Dermis blood vessel endothelial cell (primary cell): Measurements from ENCODE around the gene APOA1. TPM values are rescaled to one million over a fixed set of nuclear protein-coding genes. Genes with fewer than 3 reads are reported as not detected.
"Not testable (repeated sequence)": the region's sequence is repeated elsewhere in the genome, so short reads cannot be mapped to it uniquely, and the experiment has no call there.

Source experiments
- DNase-seq: peaks from one replicate; pipeline ENCODE4 v3.0.0; 2010
- total RNA-seq: library from RNA; depleted of rRNA; stranded (reverse); fragments of >200 nt; gene quantifications from 2 replicates; pipeline ENCODE4 v1.2.3, GENCODE V29; 2014

The APOA1 gene
- total RNA-seq, 1 donor from 2014 or later = 0.17 TPM

GRCh38 chr11:116813170-116813569 lies 24.3 kb downstream of the APOA1 start:
- no peak for DNase-seq

- no peak for DNase-seq
These were observed 25.3 kb downstream of the APOA1 start for GRCh38 chr11:116812109-116812508.

- DNase-seq = no peak
These were observed 26.2 kb downstream of the APOA1 start for GRCh38 chr11:116811194-116811593.

GRCh38 chr11:116808262-116809175 lies 28.9 kb downstream of the APOA1 start:
- DNase-seq = no peak

- no peak for DNase-seq
These were observed 29.7 kb downstream of the APOA1 start for GRCh38 chr11:116807601-116808261.

GRCh38 chr11:116804001-116804400 lies 33.4 kb downstream of the APOA1 start:
- DNase-seq = no peak

GRCh38 chr11:116801662-116802061 lies 35.8 kb downstream of the APOA1 start:
- DNase-seq = not testable (repeated sequence)

- no peak for DNase-seq
These were observed 36.8 kb downstream of the APOA1 start for GRCh38 chr11:116800610-116801009.

- DNase-seq = no peak
These were observed 39.1 kb downstream of the APOA1 start for GRCh38 chr11:116798368-116798767.

- DNase-seq = no peak
These were observed 39.6 kb downstream of the APOA1 start for GRCh38 chr11:116797816-116798215.

- DNase-seq = no peak
These were observed 40.9 kb downstream of the APOA1 start for GRCh38 chr11:116796548-116796947.

- no peak for DNase-seq
These were observed 42.6 kb downstream of the APOA1 start for GRCh38 chr11:116794851-116795250.

- DNase-seq = no peak
These were observed 43.7 kb downstream of the APOA1 start for GRCh38 chr11:116793772-116794097.

GRCh38 chr11:116792869-116793771 lies 44.3 kb downstream of the APOA1 start:
- DNase-seq = no peak

GRCh38 chr11:116792144-116792868 lies 45.1 kb downstream of the APOA1 start:
- DNase-seq = no peak

- no peak for DNase-seq
These were observed 45.6 kb downstream of the APOA1 start, which contains the start of gene APOA5 for GRCh38 chr11:116791813-116792143. TSS of gene APOA5 (minus strand) at chr11:116791879. CDS start at chr11:116791860, 19 bp downstream.

- DNase-seq = peak; percentile 83
These were observed 46.2 kb downstream of the APOA1 start for GRCh38 chr11:116791002-116791812.

- no peak for DNase-seq
These were observed 47.0 kb downstream of the APOA1 start for GRCh38 chr11:116790167-116791001.

- DNase-seq = no peak
These were observed 48.4 kb downstream of the APOA1 start for GRCh38 chr11:116788975-116789374.

- DNase-seq = no peak
These were observed 48.9 kb downstream of the APOA1 start for GRCh38 chr11:116788534-116788933.
